ENCODE data around the gene CLSTN3. TPM values are rescaled to one million over a fixed set of nuclear protein-coding genes. Genes with fewer than 3 reads are reported as not detected.

The CLSTN3 gene
- total RNA-seq, 1 donor = 7.6 TPM

DNA sequence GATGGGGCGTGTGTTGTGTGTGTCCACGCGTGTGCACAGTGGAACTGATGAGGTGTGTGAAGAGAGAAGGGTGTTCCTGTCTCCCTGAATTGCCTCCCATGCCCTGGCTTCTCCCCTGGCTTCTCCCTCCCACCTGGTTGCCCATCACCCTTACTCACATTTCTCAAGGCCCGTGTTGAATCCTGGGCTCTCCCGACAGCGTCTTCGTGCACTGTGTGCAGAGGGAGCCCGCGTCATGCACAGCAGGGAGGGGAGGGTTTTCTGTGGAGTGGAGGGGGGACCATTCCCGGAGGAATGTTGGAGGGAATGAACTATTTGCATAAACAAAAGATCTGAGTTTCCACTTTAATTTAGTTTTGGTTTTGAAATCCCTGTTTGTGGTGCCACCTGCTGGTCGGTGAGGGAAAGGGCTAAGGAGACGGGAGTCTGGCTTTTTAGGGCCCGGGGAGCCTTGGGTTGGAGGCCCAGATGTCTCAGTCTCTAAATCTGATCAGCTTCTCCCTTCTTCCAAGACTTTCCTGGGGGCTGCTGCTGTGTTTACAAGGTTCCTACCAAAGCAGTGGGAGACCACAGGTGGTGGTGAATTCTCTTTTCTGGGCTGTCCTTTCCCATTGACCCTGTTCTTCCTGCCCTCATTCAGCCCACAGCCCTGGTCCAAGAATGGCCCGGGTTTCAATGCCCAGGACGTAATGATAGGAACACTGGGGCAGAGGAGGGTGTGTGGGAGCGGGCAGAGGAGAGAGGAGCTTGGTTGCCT lies 37.8 kb upstream of the CLSTN3 start, which contains the start of gene C1R:
C1R (minus strand) TSS at position 217 of the 757 bp plus-strand sequence; CDS start at position 160, 57 bp downstream.
- TF ChIP-seq, protein P1, sequence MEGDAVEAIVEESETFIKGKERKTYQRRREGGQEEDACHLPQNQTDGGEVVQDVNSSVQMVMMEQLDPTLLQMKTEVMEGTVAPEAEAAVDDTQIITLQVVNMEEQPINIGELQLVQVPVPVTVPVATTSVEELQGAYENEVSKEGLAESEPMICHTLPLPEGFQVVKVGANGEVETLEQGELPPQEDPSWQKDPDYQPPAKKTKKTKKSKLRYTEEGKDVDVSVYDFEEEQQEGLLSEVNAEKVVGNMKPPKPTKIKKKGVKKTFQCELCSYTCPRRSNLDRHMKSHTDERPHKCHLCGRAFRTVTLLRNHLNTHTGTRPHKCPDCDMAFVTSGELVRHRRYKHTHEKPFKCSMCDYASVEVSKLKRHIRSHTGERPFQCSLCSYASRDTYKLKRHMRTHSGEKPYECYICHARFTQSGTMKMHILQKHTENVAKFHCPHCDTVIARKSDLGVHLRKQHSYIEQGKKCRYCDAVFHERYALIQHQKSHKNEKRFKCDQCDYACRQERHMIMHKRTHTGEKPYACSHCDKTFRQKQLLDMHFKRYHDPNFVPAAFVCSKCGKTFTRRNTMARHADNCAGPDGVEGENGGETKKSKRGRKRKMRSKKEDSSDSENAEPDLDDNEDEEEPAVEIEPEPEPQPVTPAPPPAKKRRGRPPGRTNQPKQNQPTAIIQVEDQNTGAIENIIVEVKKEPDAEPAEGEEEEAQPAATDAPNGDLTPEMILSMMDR (IDR thresholded peaks at IDR 0.05; ENCODE audit: extremely low read depth, low read depth, low read length) = peak; percentile 93
- peak; percentile 96 for DNase-seq (ENCODE audit: insufficient read length, low spot score, missing footprints)
- H3K79me2 ChIP-seq (ENCODE audit: insufficient read depth, low read length) = no peaks in the 10 kb centered on the region
- H3K4me2 ChIP-seq (ENCODE audit: insufficient read depth, low read length) = peak within 1 kb of the TSS; percentile 99
- peaks cover 3% of the 10 kb centered on the region for H3K27me3 ChIP-seq (ENCODE audit: insufficient read depth, low read length)
- peak within 1 kb of the TSS; percentile 80 for H3K27ac ChIP-seq (ENCODE audit: low read depth, low read length)
- peaks cover 17% of the 10 kb centered on the region for H3K36me3 ChIP-seq (ENCODE audit: insufficient read depth, low read length)
- peak within 1 kb of the TSS; percentile 95 for H2AFZ ChIP-seq (ENCODE audit: low read length)
- peak within 1 kb of the TSS; percentile 86 for H3K4me3 ChIP-seq (ENCODE audit: insufficient read depth, low read length)
- no peaks in the 10 kb centered on the region for H4K20me1 ChIP-seq (ENCODE audit: insufficient read depth, low read length)
- H3K9me3 ChIP-seq (ENCODE audit: low read depth, low read length) = no peaks in the 10 kb centered on the region
- H3K4me1 ChIP-seq (ENCODE audit: insufficient read depth, low read length) = peaks cover 23% of the 10 kb centered on the region

DNA sequence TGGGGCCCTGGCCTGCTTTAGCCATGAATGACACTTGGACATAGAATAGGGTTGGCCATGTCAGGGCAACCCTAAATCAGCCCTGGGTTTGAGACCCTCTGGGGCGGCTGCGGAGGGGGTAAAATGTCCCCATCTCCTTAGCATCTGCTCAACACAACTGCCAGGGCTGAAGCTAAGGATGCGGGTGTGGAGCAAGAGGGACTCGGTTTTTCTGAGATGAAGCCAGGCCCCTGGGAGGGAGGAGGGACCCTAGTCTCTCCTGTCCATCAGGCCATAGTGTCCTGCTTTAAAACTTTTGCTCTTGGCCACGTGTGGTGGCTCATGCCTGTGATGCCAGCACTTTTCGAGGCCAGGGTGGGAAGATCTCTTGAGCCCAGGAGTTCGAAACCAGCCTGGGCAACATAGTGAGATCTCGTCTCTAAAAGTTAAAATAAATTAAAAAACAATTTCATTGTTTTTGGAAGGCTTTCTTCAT lies 37.1 kb upstream of the CLSTN3 start:
- peak overlapping the region; percentile 95 for H2AFZ ChIP-seq (ENCODE audit: low read length)

DNA sequence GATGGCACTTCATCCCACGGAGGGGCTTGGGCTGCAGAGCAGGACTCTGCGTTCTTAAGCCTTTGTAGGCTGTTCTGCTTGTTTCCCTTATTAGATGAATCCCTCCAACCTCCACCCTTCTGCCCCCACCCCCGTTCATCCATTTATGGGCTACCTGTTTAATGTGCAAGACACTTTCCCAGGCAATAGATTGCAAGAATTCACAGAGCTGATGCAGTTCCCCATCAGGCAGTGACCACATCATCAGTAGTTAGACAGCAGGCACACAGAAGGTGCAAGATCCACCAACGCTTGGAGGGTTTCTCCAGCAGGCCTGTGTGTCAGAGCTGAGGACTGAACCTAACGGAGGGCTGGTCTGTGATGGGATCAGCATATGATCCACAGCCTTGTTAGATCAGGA lies 36.7 kb upstream of the CLSTN3 start:
- Histone ChIP-seq H3K27me3 (ENCODE audit: insufficient read depth, low read length) (peaks cover 3% of the 10 kb centered on the region), H3K4me1 (ENCODE audit: insufficient read depth, low read length) (peaks cover 23% of the 10 kb centered on the region), H3K79me2 (ENCODE audit: insufficient read depth, low read length) (no peaks in the 10 kb centered on the region), H3K27ac (ENCODE audit: low read depth, low read length) (no peak overlapping the region), H3K4me2 (ENCODE audit: insufficient read depth, low read length) (no peak overlapping the region), H3K36me3 (ENCODE audit: insufficient read depth, low read length) (peaks cover 17% of the 10 kb centered on the region), H3K9me3 (ENCODE audit: low read depth, low read length) (no peaks in the 10 kb centered on the region), H4K20me1 (ENCODE audit: insufficient read depth, low read length) (no peaks in the 10 kb centered on the region), H2AFZ (ENCODE audit: low read length) (no peak overlapping the region), H3K4me3 (ENCODE audit: insufficient read depth, low read length) (no peak overlapping the region)
- TF ChIP-seq, protein P1 (IDR thresholded peaks at IDR 0.05; ENCODE audit: extremely low read depth, low read depth, low read length) = no peak
- DNase-seq (ENCODE audit: insufficient read length, low spot score, missing footprints) = no peak

More for the DNA sequence above, 37.1 kb upstream of the CLSTN3 start:
- no peaks in the 10 kb centered on the region for H3K79me2 ChIP-seq (ENCODE audit: insufficient read depth, low read length)
- no peaks in the 10 kb centered on the region for H3K9me3 ChIP-seq (ENCODE audit: low read depth, low read length)
- H4K20me1 ChIP-seq (ENCODE audit: insufficient read depth, low read length) = no peaks in the 10 kb centered on the region
- no peak overlapping the region for H3K4me2 ChIP-seq (ENCODE audit: insufficient read depth, low read length)
- H3K4me3 ChIP-seq (ENCODE audit: insufficient read depth, low read length) = no peak overlapping the region
- peaks cover 23% of the 10 kb centered on the region for H3K4me1 ChIP-seq (ENCODE audit: insufficient read depth, low read length)
- no peak overlapping the region for H3K27ac ChIP-seq (ENCODE audit: low read depth, low read length)
- peaks cover 3% of the 10 kb centered on the region for H3K27me3 ChIP-seq (ENCODE audit: insufficient read depth, low read length)
- peaks cover 14% of the 10 kb centered on the region for H3K36me3 ChIP-seq (ENCODE audit: insufficient read depth, low read length)
- TF ChIP-seq, protein P1 (IDR thresholded peaks at IDR 0.05; ENCODE audit: extremely low read depth, low read depth, low read length) = no peak
- DNase-seq (ENCODE audit: insufficient read length, low spot score, missing footprints) = no peak

DNA sequence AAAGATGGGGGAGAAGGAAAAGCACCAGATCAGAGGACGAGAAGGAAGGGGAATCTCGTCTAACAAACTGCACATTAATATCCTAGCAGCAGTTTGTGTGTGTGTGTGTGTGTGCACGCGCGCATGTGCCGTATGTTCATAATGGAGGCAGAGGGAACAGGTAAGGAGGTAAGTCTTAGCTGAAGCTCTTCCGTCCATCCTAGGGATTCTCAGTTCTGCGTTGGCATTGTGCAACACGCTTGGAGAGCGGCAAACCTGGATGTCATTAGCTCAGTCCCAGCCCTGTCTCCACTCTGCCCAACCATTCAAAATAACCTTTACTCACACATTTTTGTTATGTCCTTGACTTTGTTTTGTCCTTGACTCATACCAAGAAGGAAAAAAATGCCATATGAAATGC lies 36.3 kb upstream of the CLSTN3 start:
- Histone ChIP-seq H3K79me2 (ENCODE audit: insufficient read depth, low read length) (no peaks in the 10 kb centered on the region), H3K27me3 (ENCODE audit: insufficient read depth, low read length) (peaks cover 3% of the 10 kb centered on the region), H3K9me3 (ENCODE audit: low read depth, low read length) (no peaks in the 10 kb centered on the region), H2AFZ (ENCODE audit: low read length) (no peak overlapping the region), H3K36me3 (ENCODE audit: insufficient read depth, low read length) (peaks cover 17% of the 10 kb centered on the region), H4K20me1 (ENCODE audit: insufficient read depth, low read length) (no peaks in the 10 kb centered on the region), H3K4me3 (ENCODE audit: insufficient read depth, low read length) (no peak overlapping the region), H3K4me2 (ENCODE audit: insufficient read depth, low read length) (no peak overlapping the region), H3K27ac (ENCODE audit: low read depth, low read length) (no peak overlapping the region), H3K4me1 (ENCODE audit: insufficient read depth, low read length) (peaks cover 23% of the 10 kb centered on the region)
- DNase-seq (ENCODE audit: insufficient read length, low spot score, missing footprints) = peak; percentile 73
- TF ChIP-seq, protein P1 (IDR thresholded peaks at IDR 0.05; ENCODE audit: extremely low read depth, low read depth, low read length) = no peak

All from osteoblast (primary cell).